Esophagus (tissue), 2 donors: ENCODE results near the gene CXCL11. TPM values are rescaled to one million over a fixed set of nuclear protein-coding genes. Genes with fewer than 3 reads are reported as not detected.
"Not testable (repeated sequence)": the region's sequence is repeated elsewhere in the genome, so short reads cannot be mapped to it uniquely, and the experiment has no call there.

Source experiments
- H3K27ac ChIP-seq, 2 donors: one replicate each; pipeline ENCODE4 v1.5.1; 2013; ENCODE audit warnings: low read depth in 2 of 2, mild to moderate bottlenecking in 2 of 2, inconsistent platforms in 1 of 2, low read length in 1 of 2, moderate library complexity in 1 of 2
- H3K27me3 ChIP-seq, 2 donors: one replicate each; pipeline ENCODE4 v1.6.1; 2013; ENCODE audit warnings: low read length in 2 of 2, control low read depth in 1 of 2, mild to moderate bottlenecking in 1 of 2; ENCODE audit not compliant: insufficient read depth in 2 of 2, control insufficient read depth in 1 of 2
- H3K36me3 ChIP-seq, 2 donors: one replicate each; pipeline ENCODE4 v1.6.1; 2013; ENCODE audit warnings: low read length in 1 of 2; ENCODE audit not compliant: control insufficient read depth in 2 of 2, insufficient read depth in 2 of 2
- H3K4me1 ChIP-seq, 2 donors: one replicate each; pipeline ENCODE4 v1.6.1; 2013; ENCODE audit warnings: low read length in 1 of 2; ENCODE audit not compliant: control insufficient read depth in 2 of 2, insufficient read depth in 2 of 2
- H3K4me3 ChIP-seq, 2 donors: one replicate each; pipeline ENCODE4 v1.5.1; 2013; ENCODE audit warnings: low read length in 2 of 2, mild to moderate bottlenecking in 2 of 2, low read depth in 1 of 2, moderate library complexity in 1 of 2
- H3K9me3 ChIP-seq, 2 donors: one replicate each; pipeline ENCODE4 v1.6.1; 2013; ENCODE audit warnings: mild to moderate bottlenecking in 2 of 2, low read depth in 1 of 2, low read length in 1 of 2, moderate library complexity in 1 of 2; ENCODE audit not compliant: control insufficient read depth in 2 of 2, insufficient read depth in 1 of 2
- WGBS, 2 donors: extraction: QIAGEN DNeasy Blood & Tissue Kit; methylation state at CpG; one replicate each; pipeline ENCODE4 v1.1.7; 2013; 5-methylcytosine and 5-hydroxymethylcytosine counted together
- polyA plus RNA-seq, 2 donors: library from polyadenylated mRNA; stranded (reverse); fragments of 200-250 nt; gene quantifications; one replicate each; pipeline ENCODE4 v1.2.3, GENCODE V29; 2013
- donor health status: healthy with polysubstance abuse.
- donor health status: Bipolar disorder and iron deficiency.

The CXCL11 gene
- polyA plus RNA-seq, 2 donors = 0.07 TPM; not detected in 1

DNA sequence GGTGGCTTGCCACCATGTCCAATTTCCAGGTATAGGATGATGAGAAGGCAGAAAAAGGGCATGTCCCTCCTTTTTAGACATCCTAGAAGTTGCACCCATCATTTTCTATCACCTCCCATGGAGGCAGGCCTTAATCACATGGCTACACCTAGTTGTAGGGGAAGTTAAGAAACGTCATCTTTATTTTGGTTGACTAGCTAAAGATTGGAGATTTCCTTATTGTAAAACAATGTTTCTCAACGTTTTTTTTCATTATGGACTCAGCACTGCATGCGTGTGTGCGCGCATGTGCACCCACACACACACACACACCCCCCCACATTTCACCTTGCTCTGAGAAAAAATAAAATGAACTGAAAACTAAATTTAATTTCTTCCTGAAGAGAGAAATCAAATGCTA, 26.6 kb downstream of the CXCL11 start:
- 83 to 88% methylated on average over 5 of the region's 5 CpGs for WGBS, 2 donors
- Histone ChIP-seq H3K36me3 (no peaks in the 10 kb centered on the region), H3K27me3 (no peaks in the 10 kb centered on the region), H3K4me3 (no peak overlapping the region), H3K4me1 (no peaks in the 10 kb centered on the region), H3K9me3 (no peaks in the 10 kb centered on the region), H3K27ac (no peak overlapping the region)

DNA sequence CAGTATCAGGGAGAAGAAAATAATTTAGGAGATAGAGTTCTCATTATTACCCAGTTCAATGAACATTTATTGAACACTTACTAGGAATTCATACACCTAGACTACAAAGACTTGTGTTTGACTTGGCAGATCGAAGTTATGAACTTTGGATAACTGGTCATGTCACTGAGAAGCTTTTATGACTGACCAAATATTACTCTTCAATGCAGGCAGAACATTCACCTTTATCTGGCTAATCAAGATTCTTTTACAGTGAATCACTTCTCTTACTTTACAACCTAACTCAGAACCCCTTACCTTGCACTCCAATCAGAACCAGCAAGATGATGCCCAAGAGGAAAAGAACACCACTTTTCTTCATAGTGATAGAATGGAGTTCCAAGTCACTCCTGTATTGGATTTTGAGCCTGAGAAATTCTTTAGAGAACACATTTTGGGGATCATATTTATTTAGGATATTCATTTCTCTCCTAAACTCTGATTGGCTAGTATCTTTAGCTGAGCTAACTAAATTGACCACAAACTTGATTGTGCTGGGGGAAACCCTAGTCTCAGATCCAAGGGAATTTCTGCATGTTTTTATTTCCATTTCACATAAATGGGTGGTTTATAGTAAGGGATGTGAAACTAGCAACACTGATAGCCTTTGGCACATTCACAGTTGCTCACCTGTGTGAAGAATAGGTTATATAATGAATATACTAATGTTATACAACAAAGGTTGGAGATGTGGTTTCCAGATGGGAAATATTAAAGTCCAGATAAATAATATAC, 28.6 kb downstream of the CXCL11 start, which contains the start of gene CXCL9:
TSS of gene CXCL9 (minus strand) at position 421 of the 774 bp plus-strand sequence. CDS start at position 361, 60 bp downstream.
- Histone ChIP-seq H3K27ac (no peak within 1 kb of the TSS), H3K4me3 (no peak within 1 kb of the TSS), H3K36me3 (no peaks in the 10 kb centered on the region), H3K4me1 (no peaks in the 10 kb centered on the region), H3K9me3 (no peaks in the 10 kb centered on the region), H3K27me3 (no peaks in the 10 kb centered on the region)
- 37 to 50% methylated on average over 1 of the region's 1 CpG for WGBS, 2 donors

DNA sequence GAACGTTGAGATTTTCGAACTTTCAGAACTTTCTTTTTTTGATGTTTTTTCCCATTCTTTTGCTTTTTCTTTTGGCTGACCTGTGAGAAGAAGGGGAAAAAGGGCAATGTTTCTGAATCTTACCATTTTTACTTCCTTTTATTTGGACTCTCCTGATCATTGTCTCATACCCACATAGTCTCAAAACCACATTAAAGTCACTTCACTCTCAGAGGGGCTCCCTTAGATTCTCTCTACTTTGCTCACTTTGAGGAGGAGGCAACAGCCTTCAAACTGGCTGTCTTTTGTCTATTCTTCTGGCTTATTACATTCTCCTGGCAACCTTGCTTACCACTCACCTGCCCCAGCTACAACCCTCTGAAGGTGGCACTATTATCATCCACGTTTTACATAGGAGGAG, 32.2 kb downstream of the CXCL11 start:
- Histone ChIP-seq H3K36me3 (no peaks in the 10 kb centered on the region), H3K27me3 (no peaks in the 10 kb centered on the region), H3K27ac (no peak overlapping the region), H3K9me3 (no peaks in the 10 kb centered on the region), H3K4me1 (no peaks in the 10 kb centered on the region), H3K4me3 (no peak overlapping the region)
- 81 to 89% methylated on average over 3 of the region's 3 CpGs for WGBS, 2 donors

DNA sequence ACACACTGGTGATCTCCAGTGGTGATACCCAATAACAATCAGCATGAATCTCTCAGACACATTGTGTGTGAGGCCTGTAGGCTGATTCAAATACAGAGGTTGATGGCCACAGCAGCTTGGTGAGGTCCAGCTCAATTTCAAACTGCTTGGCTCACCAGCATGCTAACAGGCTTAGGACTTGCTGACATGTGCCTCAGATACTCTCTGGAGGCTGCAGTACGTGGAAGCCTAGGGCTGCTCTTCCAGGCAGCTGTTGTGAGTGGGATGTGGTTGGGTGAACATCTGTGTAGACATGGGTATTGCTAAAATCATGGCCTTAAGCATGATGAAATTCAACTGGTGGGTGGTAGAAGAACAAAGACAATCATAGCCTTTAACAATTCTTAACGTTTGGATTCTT, 32.8 kb downstream of the CXCL11 start:
- Histone ChIP-seq H3K27me3 (no peaks in the 10 kb centered on the region), H3K4me1 (no peaks in the 10 kb centered on the region), H3K27ac (no peak overlapping the region), H3K4me3 (no peak overlapping the region), H3K36me3 (no peaks in the 10 kb centered on the region), H3K9me3 (no peaks in the 10 kb centered on the region)
- 53 to 74% methylated on average over 2 of the region's 2 CpGs for WGBS, 2 donors

DNA sequence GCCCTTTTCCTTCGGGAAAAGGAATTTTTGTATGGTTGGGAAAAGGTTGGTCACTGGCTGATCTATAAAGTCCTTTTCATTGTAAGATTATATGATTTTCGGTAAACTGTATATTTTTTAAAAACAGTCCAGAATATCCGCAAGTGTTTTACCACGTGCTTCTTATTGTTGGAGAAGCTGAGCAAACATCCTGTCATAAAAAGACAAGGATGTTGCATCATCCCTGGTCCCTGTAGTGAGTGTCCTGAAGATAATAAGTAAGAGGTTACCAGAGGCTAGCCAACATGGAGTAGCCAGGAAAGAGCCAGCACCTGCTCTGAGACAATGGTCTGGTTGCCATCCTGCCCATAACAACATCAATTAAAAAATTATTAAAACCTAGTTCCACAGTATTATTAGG, 33.7 kb downstream of the CXCL11 start:
- Histone ChIP-seq H3K9me3 (no peaks in the 10 kb centered on the region), H3K4me3 (no peak overlapping the region), H3K36me3 (no peaks in the 10 kb centered on the region), H3K27me3 (no peaks in the 10 kb centered on the region), H3K4me1 (no peaks in the 10 kb centered on the region), H3K27ac (no peak overlapping the region)
- WGBS, 2 donors = 78 to 85% methylated on average over 4 of the region's 4 CpGs

DNA sequence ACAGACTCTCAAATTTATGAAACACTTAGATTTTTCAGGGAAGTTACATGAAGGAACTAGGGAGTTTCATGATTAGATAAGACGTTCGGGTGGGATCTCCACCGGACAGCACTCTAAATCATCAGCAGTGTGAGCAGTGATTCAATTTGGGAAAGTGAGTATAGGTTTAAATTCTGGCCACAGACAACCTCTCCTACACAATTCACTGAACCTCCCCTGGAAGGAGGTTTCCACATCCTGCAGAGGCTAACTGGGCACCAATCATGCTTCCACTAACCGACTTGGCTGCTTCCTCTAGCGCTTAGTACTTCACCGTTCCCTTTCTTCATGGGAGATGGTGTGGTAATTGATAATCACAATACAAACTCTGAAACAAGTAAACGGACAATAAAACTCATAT, 34.2 kb downstream of the CXCL11 start:
- Histone ChIP-seq H3K27ac (no peak overlapping the region), H3K9me3 (no peaks in the 10 kb centered on the region), H3K36me3 (no peaks in the 10 kb centered on the region), H3K4me3 (no peak overlapping the region), H3K27me3 (no peaks in the 10 kb centered on the region), H3K4me1 (no peaks in the 10 kb centered on the region)
- 88 to 90% methylated on average over 7 of the region's 7 CpGs for WGBS, 2 donors

DNA sequence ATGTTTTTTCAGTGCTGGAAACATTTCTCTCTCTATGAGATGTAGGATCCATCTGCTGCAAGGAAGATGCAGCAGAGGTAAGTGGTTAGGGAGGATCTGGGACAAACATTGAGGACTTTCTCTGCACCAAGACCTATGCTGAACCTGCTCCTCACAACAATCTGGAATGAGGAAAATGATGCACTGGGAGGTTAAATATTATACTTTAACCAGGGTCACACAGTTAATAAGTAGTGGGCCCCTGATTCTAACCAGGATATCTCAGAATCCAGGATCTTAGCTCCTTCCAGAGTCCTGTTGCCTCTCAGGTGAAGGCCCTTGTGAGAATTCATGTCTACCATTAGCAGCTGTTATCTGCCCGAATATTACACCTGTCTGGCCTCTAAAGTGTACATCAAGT, 35.6 kb downstream of the CXCL11 start:
- H3K36me3 ChIP-seq = no peaks in the 10 kb centered on the region
- no peaks in the 10 kb centered on the region for H3K27me3 ChIP-seq
- no peak overlapping the region for H3K27ac ChIP-seq
- no peak overlapping the region for H3K4me3 ChIP-seq
- 83 to 93% methylated on average over 1 of the region's 1 CpG for WGBS, 2 donors
- no peaks in the 10 kb centered on the region for H3K4me1 ChIP-seq
- no peaks in the 10 kb centered on the region for H3K9me3 ChIP-seq

DNA sequence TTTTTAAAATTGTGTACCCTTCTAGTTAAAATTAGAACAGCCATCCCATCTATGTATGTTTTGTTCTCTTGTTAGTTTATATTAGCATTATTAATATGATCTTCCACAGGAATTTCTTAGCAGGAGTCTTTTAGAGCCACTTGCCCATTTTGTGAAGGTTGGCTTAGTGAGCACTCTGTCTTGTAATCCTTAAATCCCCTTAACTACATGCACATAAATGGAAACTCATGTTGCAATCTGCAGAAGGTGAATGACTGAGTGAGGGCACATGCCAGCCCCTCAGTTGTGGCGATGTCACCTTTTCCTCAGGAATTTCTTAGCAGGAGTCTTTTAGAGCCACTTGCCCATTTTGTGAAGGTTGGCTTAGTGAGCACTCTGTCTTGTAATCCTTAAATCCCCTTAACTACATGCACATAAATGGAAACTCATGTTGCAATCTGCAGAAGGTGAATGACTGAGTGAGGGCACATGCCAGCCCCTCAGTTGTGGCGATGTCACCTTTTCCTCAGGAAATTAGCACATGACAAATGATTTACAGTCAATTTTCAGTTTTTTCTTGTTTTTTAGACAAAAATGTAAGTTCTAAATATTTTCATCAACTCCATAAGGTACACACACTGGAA, 37.2 kb downstream of the CXCL11 start:
- H3K4me1 ChIP-seq, H3K36me3 ChIP-seq, H3K4me3 ChIP-seq, H3K27ac ChIP-seq, H3K9me3 ChIP-seq, H3K27me3 ChIP-seq: not testable (repeated sequence)
- 60 to 75% methylated on average over 2 of the region's 2 CpGs for WGBS, 2 donors

DNA sequence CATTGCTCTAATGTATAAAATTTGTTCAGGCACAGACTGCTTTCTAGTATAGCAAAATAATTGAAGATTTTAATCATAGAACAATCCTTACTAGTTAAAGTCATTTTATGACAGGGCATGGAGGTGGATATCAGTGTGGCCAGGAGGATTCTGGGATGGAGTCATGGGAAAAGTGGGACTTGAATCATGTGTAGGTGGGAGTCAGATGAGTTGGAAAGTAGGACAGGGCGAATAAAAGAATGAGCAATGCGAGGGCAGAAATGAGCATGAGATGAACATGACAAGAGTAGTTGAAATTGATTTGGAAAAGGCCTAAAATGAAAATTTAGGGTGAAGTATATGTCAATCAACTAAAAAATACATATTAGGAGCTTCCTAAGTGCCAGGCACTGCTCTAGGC, 37.9 kb downstream of the CXCL11 start:
- WGBS, 2 donors = 82 to 94% methylated on average over 2 of the region's 2 CpGs
- Histone ChIP-seq H3K27me3 (no peaks in the 10 kb centered on the region), H3K4me3 (no peak overlapping the region), H3K9me3 (no peaks in the 10 kb centered on the region), H3K36me3 (no peaks in the 10 kb centered on the region), H3K4me1 (no peaks in the 10 kb centered on the region), H3K27ac (no peak overlapping the region)

DNA sequence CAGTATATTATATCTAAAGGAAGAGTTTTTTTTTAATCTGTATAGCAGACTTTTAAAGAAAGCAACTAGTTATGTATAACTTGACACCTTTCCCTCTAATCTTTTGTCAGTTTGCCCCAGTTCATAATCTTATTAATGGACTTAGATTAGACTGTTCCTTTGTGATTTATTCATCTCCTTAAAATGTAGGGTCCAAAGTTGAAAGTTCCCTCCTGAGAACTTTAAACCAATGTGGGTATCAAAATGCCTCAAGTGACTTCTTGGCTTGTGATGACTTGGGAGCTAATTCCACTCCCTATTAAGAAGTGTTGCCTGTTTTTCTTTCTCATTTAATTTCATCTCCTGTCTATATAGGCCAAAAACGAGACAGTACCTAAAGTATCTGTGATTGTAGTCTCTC, 38.8 kb downstream of the CXCL11 start:
- Histone ChIP-seq H3K9me3 (no peaks in the 10 kb centered on the region), H3K27me3 (no peaks in the 10 kb centered on the region), H3K4me1 (no peaks in the 10 kb centered on the region), H3K27ac (no peak overlapping the region), H3K4me3 (no peak overlapping the region), H3K36me3 (no peaks in the 10 kb centered on the region)
- 65 to 69% methylated on average over 1 of the region's 1 CpG for WGBS, 2 donors
